Neural progenitor cell (in vitro differentiated cells): ENCODE results near the gene RRAS.

Experiments
- EZH2 ChIP-seq: fragments of 200-600 bp; sonication (generic); IDR thresholded peaks from 2 replicates; pipeline ENCODE4 v1.6.1; 2017; ENCODE audit warnings: antibody characterized with exemption, mild to moderate bottlenecking, moderate library complexity
- EZH2phosphoT487 ChIP-seq: fragments of 200-600 bp; sonication (generic); IDR thresholded peaks from 2 replicates; pipeline ENCODE4 v1.6.1; 2017; ENCODE audit warnings: antibody characterized with exemption
- TF ChIP-seq, protein P1 (sequence below): fragments of 200-600 bp; sonication (generic); IDR thresholded peaks from 2 replicates; pipeline ENCODE4 v1.5.1; 2017; ENCODE audit warnings: antibody characterized with exemption, mild to moderate bottlenecking

DNA sequence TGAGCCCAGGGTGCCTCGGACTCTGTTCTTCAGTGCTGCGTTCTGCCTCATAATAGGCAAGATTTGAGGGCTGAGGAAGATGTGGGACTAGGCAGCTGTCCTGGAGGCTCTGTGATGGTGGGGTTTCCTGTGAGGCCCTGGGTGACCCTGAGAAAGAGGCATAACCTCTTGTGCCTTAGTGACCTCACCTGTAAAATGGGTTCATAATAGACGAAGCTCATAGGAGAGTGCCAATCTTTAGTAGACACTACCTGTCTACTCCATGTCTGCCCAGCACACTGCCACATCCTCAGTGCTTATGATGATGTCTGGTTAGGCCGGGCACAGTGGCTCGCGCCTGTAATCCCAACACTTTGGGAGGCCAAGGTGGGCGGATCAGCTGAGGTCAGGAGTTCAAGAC, 23.4 kb downstream of the RRAS start:
- TF ChIP-seq, protein P1, sequence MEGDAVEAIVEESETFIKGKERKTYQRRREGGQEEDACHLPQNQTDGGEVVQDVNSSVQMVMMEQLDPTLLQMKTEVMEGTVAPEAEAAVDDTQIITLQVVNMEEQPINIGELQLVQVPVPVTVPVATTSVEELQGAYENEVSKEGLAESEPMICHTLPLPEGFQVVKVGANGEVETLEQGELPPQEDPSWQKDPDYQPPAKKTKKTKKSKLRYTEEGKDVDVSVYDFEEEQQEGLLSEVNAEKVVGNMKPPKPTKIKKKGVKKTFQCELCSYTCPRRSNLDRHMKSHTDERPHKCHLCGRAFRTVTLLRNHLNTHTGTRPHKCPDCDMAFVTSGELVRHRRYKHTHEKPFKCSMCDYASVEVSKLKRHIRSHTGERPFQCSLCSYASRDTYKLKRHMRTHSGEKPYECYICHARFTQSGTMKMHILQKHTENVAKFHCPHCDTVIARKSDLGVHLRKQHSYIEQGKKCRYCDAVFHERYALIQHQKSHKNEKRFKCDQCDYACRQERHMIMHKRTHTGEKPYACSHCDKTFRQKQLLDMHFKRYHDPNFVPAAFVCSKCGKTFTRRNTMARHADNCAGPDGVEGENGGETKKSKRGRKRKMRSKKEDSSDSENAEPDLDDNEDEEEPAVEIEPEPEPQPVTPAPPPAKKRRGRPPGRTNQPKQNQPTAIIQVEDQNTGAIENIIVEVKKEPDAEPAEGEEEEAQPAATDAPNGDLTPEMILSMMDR, result no peak
- no peak for TF ChIP-seq EZH2
- no peak for TF ChIP-seq EZH2phosphoT487
